Parietal lobe (tissue), 1 donor: Measurements from ENCODE around the gene SRXN1. TPM values are rescaled to one million over a fixed set of nuclear protein-coding genes. Genes with fewer than 3 reads are reported as not detected.

Experiments used
- total RNA-seq: library from RNA; depleted of rRNA; stranded (reverse); fragments of >200 nt; gene quantifications from one replicate; pipeline ENCODE4 v1.2.3, GENCODE V29; 2014

The SRXN1 gene
- total RNA-seq = 9.7 TPM

DNA sequence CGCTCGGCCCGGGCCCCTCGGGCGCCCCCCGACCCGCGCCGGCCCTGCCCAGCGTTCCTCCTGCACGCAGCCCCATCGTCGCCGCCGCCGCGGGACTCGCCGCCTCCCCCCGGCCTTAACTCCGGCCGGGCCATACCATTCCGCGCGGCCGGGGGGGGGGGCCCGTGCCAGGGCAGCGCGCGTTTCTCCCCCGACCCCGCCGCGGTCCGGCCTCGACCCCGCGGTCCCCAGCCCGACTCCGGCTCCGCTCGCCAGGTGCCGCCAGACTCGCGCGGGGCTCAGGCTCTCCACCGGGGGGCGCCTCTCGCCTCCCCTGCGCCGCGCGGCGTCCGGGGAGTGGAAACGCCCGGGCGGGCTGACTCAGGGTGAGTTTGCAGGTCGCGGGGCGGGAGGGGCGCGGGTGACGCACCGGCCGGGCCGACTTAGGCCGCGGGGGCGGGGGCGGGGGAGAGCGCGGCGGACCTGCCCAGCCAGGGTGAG is at the start of gene SRXN1:
TSS of gene SRXN1 (minus strand) at position 91 of the 480 bp plus-strand sequence. CDS start at position 76, 15 bp downstream.

DNA sequence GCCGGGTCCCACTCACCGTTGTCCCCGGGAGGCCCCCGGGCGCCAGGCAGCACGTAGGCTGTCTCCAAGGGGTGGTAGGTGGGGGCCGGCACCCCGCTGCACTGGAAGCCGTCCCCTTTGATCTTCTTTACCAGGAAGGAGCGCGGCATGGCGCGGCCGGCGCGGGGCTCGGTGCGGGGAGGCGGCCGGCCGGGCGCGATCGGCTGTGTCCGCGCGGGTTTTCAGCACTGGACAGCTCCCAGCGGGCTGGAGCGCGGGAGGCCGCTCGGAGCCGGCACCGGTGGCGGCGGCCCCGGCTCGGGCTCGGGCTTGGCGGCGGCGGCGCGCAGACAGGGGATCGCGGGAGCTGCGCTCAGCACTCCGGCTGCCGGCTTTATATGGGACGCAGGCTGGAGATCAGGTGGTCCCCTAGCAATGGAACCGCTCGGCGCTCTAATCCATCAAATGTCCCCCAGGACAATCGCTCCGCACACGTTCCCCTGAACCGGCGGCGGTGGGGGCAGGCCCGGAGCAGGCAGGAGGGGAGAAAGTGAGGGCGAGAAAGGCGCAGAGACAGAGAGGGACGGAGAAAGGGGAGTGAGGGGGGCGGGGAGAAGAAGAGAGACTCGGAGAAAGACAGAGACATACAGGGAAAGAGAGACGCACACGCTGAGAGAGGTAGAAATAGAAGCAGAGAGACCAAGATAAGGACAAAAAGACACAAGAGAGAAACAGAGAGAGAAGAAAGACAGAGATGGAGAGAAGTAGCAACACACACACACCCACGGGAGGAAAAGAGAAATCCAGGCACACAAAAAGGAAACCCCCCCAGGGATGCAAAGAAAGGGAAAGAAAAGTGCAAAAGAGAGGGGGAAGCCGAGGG is 22.7 kb upstream of the SRXN1 start, which contains the start of gene SCRT2:
TSS of gene SCRT2 (minus strand) at position 350 of the 862 bp plus-strand sequence. CDS start at position 149, 201 bp downstream.

DNA sequence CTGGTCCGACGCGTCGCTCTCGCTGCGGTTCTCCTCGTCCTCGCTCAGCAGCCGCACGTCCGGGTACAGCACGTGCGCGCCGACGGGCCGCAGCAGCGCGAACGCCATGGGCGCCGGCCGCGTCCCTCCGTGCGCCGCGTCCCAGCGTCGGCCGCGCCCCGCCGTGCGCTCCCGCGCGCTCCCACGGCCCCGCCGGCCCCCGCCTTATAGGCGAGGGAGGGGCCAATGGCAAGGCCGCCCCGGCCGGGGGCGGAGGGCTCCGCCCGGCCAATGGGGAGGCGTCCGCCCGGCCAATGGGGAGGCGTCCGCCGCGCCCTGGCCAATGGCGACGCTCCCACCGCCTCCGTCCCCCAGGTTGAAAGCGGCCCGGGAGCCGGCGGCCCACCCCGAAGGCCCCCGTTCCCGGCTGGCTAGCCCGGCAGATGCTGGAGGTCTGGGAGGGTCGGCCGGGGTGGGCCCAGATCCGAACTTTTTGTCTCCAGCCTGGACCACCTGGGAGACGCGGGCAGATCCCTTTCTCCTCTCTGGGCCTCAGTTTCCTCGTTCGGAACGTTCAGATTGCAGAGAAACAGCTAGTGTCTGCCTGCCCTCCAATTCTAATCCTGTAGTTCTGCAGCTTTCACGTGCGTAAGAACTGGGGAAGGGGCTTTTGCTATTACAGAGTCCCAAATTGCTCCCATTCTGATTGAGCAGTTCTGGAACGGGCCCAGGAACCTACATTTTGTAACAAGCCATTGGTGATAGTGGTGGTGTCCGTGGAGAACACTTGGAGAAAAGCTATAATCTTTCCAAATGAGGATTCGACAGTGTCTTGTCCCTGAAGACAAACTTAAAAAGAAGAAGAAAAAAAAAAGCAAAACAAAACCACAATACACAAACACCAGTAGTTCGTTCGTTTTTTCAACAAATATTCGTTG is 42.6 kb downstream of the SRXN1 start, which contains the start of gene TCF15:
TSS of gene TCF15 (minus strand) at position 180 of the 917 bp plus-strand sequence. CDS start at position 108, 72 bp downstream.

Other genes with a start within 250 kb of the SRXN1 start
- gene RBCK1, start 244.9 kb downstream of the SRXN1 start, total RNA-seq = 37.2 TPM
- 22.2 TPM for gene TBC1D20, start 190.7 kb downstream of the SRXN1 start, total RNA-seq
- 244 TPM for gene CSNK2A1, start 109.4 kb downstream of the SRXN1 start, total RNA-seq
- gene TCF15, start 42.9 kb downstream of the SRXN1 start, total RNA-seq = not detected
- 6.3 TPM for gene SCRT2, start 22.6 kb upstream of the SRXN1 start, total RNA-seq
- gene SLC52A3, start 115.3 kb upstream of the SRXN1 start, total RNA-seq = not detected
- 9.1 TPM for gene FAM110A, start 180.5 kb upstream of the SRXN1 start, total RNA-seq